Psoas muscle (tissue), 8 donors: Measurements from ENCODE around the gene ATP6AP1. TPM values are rescaled to one million over a fixed set of nuclear protein-coding genes. Genes with fewer than 3 reads are reported as not detected.

Experiments used
- ATAC-seq, 4 donors: fragments of 200-7000 bp; cut with Tn5 transposase; one replicate each; pipeline ENCODE4 v1.9.1; 2020; ENCODE audit warnings: moderate library complexity in 3 of 4, mild to moderate bottlenecking in 2 of 4
- DNase-seq, 2 donors: peaks; one replicate each; pipeline ENCODE4 v3.0.0-alpha.2; 2020
- H3K27ac ChIP-seq: fragments of 200-600 bp; one replicate; pipeline ENCODE4 v1.8.0; 2022
- H3K27me3 ChIP-seq, 3 donors: fragments of 200-600 bp in 1 of 3; one replicate each; pipeline versions ENCODE4 v1.6.1 to v1.8.0; 2013 to 2022; ENCODE audit warnings: low read length in 2 of 3, mild to moderate bottlenecking in 2 of 3, moderate library complexity in 1 of 3; ENCODE audit not compliant: insufficient read depth in 3 of 3
- H3K36me3 ChIP-seq, 2 donors: fragments of 200-600 bp in 1 of 2; one replicate each; pipeline versions ENCODE4 v1.6.1 to v1.8.0; 2013 to 2022; ENCODE audit warnings: low read depth in 1 of 2, mild to moderate bottlenecking in 1 of 2, moderate library complexity in 1 of 2; ENCODE audit not compliant: insufficient read depth in 1 of 2
- H3K4me1 ChIP-seq: fragments of 200-600 bp; one replicate; pipeline ENCODE4 v1.8.0; 2022
- H3K4me3 ChIP-seq: fragments of 200-600 bp; one replicate; pipeline ENCODE4 v1.8.0; 2022; ENCODE audit warnings: mild to moderate bottlenecking
- H3K9me3 ChIP-seq: fragments of 200-600 bp; one replicate; pipeline ENCODE4 v1.8.0; 2022
- WGBS, 3 donors: extraction: QIAGEN DNeasy Blood & Tissue Kit; methylation state at CpG; one replicate each; pipeline versions ENCODE4 v1.1.6 to v1.1.7; 2013; 5-methylcytosine and 5-hydroxymethylcytosine counted together
- intact Hi-C, 2 donors: fragments of 100-400 bp; cut with DNase I; formaldehyde crosslinking; loops; one replicate each; pipeline versions ENCODE4 v1.11.0 to v1.14.2; 2022
- polyA plus RNA-seq, 3 donors: library from polyadenylated mRNA; stranded (reverse); fragments of 200-250 nt; gene quantifications; one replicate each; pipeline ENCODE4 v1.2.3, GENCODE V29; 2013
- total RNA-seq, 4 donors: library from RNA; stranded (reverse); fragmentation: NEBNext Ultra II Directional in 2 of 4; extraction: Animal tissue kit (Norgen Biotek cat#: 25700) in 2 of 4; gene quantifications; one replicate each; pipeline versions ENCODE4 v1.2.1 to v1.2.4, GENCODE V29; 2021 to 2023
- TF ChIP-seq, protein P1 (sequence below): fragments of 200-600 bp; IDR thresholded peaks from one replicate; pipeline ENCODE4 v1.8.0; 2022; ENCODE audit warnings: antibody characterized with exemption
- donor health status: healthy with polysubstance abuse.
- donor health status: DM: no; HTN: no; CAD: no; lungs with moderate emphysema.
- donor health status: Bipolar disorder and iron deficiency.
- donor health status: healthy.
- donor health status: DM: yes; HTN: yes; CAD: no.
- donor health status: DM: no; HTN: no; CAD: no.
- donor health status: DM: no; HTN: no; CAD: no.
- donor health status: DM: yes; HTN: yes; CAD: no.

The ATP6AP1 gene
- total and polyA plus RNA-seq, 7 donors = 28.3 to 38.6 (median 34.3) TPM

DNA sequence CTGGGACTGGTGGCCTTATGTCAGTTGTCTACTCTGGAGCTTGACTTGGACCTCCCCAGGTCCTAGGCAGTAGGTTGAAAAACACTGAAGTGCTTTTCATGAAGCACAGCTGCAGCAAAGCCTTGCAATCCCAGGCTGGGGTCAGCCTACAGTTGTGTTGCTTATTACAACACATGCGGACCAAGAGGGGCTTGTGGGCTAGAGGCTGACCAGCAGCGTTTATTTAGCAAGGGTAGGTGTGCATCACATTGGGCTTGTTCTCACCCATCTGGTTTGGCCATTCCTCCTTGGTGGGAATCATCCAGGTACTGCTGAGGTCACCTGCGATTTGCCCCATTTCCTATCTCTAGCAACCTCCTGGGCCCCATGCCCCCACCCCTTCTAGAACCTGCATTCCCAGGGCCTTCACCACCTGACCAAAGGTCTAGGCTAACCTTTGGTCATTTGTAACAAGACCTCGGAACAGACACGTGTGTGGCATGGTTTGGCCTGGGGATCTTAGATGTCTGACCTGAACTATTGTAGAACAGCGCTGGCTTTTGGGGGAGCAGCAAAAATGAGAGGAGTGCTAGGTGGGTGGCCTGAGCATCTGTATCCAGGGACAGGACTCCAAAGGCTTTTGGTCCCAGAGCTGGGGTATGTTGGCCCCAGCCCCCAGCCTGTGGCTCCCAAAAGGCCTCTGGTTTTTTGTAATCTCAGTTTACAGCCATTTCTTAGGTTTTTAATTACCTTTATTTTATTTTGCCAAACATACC lies 27.3 kb upstream of the ATP6AP1 start:
- Histone ChIP-seq H3K9me3 (no peaks in the 10 kb centered on the region), H3K36me3 (peaks cover 3 to 46% of the 10 kb centered on the region in 2 donors), H3K27me3 (no peaks in the 10 kb centered on the region), H3K4me3 (no peak overlapping the region), H3K4me1 (no peaks in the 10 kb centered on the region), H3K27ac (peak overlapping the region; percentile 97)
- 26 to 45% (median 37%) methylated on average over 6 of the region's 6 CpGs for WGBS, 3 donors
- intact Hi-C loops = no loop called here
- TF ChIP-seq, protein P1, sequence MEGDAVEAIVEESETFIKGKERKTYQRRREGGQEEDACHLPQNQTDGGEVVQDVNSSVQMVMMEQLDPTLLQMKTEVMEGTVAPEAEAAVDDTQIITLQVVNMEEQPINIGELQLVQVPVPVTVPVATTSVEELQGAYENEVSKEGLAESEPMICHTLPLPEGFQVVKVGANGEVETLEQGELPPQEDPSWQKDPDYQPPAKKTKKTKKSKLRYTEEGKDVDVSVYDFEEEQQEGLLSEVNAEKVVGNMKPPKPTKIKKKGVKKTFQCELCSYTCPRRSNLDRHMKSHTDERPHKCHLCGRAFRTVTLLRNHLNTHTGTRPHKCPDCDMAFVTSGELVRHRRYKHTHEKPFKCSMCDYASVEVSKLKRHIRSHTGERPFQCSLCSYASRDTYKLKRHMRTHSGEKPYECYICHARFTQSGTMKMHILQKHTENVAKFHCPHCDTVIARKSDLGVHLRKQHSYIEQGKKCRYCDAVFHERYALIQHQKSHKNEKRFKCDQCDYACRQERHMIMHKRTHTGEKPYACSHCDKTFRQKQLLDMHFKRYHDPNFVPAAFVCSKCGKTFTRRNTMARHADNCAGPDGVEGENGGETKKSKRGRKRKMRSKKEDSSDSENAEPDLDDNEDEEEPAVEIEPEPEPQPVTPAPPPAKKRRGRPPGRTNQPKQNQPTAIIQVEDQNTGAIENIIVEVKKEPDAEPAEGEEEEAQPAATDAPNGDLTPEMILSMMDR = no peak
- no peak for ATAC-seq
- DNase-seq = no peak

DNA sequence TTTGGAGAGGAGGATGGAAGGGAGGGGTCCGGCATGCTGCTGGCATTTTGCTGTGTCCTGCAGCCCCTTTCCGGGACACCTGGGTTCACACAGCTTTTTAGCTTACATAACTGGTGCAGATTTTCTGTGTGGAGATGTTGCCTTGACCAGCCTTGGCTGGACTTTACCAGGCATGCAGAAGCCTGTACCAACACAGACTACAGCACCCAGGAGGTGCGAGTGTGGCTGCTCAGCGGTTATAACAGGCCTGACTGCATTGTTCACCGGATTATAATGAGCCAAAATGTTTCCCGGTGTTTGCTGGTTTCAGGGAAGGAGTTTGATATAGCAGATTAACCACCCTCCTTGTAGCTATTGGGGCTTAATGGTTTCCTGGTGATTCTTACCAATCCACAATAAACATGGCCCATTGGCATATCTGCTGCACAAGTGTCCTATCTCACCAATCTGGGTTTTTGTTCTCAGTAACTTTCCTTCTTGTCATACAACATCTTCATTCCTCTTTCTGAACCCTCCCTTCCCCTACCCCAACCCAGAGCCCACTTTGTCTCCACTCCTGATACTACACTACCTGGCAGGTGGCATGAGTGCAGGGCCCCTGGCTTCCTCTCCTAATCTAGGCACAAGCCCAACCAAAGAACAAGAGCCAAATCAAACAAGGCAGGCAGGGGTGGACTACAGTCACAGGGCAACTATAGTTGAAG lies 26.4 kb upstream of the ATP6AP1 start:
- H3K27me3 ChIP-seq = no peaks in the 10 kb centered on the region
- ATAC-seq = no peak
- WGBS, 3 donors = 36 to 51% (median 45%) methylated on average over 6 of the region's 6 CpGs
- intact Hi-C loops = no loop called here
- H3K4me1 ChIP-seq = no peaks in the 10 kb centered on the region
- H3K9me3 ChIP-seq = no peaks in the 10 kb centered on the region
- H3K27ac ChIP-seq = peak overlapping the region; percentile 33
- H3K4me3 ChIP-seq = no peak overlapping the region
- no peak for DNase-seq
- H3K36me3 ChIP-seq = peaks cover 3 to 46% of the 10 kb centered on the region in 2 donors
- TF ChIP-seq, protein P1 = no peak

DNA sequence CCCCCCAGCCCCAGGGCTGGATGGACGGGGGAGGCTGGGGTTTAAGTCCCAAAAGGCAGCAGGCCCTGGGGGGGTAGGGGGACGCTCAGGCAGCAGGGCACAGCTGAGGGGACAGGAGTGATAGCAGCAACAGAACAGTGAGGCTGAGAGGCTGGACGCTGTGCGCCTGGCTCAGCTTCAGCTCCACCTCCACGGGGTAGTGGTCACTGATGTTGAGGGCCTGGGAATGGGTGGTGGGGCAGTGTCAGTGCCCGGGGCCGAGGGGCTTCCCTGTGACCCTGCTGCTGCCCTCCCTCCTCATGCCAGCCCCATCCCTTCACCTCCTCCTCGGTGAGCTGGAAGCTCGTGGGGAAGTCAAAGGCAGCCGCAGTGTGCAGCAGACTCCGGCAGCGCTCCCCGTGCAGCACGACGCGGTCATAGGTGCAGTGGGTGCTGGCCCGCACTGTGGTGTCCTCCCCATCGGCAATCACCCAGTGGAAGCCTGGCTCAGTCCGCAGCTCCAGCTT lies 25.8 kb upstream of the ATP6AP1 start:
- ATAC-seq (no peak), DNase-seq (no peak)
- no peaks in the 10 kb centered on the region for H3K27me3 ChIP-seq
- H3K9me3 ChIP-seq = no peaks in the 10 kb centered on the region
- no peak overlapping the region for H3K27ac ChIP-seq
- no peak overlapping the region for H3K4me3 ChIP-seq
- H3K36me3 ChIP-seq = peaks cover 3 to 46% of the 10 kb centered on the region in 2 donors
- intact Hi-C loops = no loop called here
- H3K4me1 ChIP-seq = no peaks in the 10 kb centered on the region
- TF ChIP-seq, protein P1 = no peak
- WGBS, 3 donors = 72 to 81% (median 81%) methylated on average over 15 to 19 of the region's 19 CpGs

DNA sequence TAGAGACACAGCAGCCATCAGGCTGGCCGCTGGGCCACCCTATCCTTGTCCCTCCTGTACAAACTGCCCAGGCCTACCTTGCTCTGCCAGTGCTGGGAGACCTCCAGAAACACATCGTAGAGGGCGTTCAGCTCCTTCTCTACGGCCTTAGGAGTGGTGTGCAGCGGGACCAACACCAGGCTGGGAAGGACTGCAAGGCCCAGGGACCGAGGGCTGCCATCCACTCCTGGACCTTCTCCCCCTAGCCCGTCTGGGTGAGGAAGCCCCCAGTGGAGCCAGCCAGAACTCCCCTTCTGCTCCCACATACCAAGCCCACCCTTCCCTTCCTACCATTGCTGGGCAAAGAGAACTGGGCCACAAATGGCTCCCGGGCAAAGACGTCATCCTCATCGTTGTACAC lies 25.3 kb upstream of the ATP6AP1 start:
- 76 to 78% (median 77%) methylated on average over 10 of the region's 10 CpGs for WGBS, 3 donors
- H3K4me3 ChIP-seq = no peak overlapping the region
- intact Hi-C loops = no loop called here

More for the DNA sequence above, 25.3 kb upstream of the ATP6AP1 start:
- Histone ChIP-seq H3K4me1 (no peaks in the 10 kb centered on the region), H3K36me3 (peaks cover 3 to 46% of the 10 kb centered on the region in 2 donors), H3K27ac (no peak overlapping the region), H3K27me3 (no peaks in the 10 kb centered on the region), H3K9me3 (no peaks in the 10 kb centered on the region)
- no peak for ATAC-seq
- DNase-seq = no peak
- TF ChIP-seq, protein P1 = no peak
